Osteocyte (in vitro differentiated cells): ENCODE results near the gene TMEM25. TPM values are rescaled to one million over a fixed set of nuclear protein-coding genes. Genes with fewer than 3 reads are reported as not detected.

ENCODE experiments used
- DNase-seq: peaks from one replicate; pipeline ENCODE4 v3.0.0; 2021; ENCODE audit warnings: mixed read lengths; ENCODE audit not compliant: unreplicated experiment; ENCODE audit errors: extremely low spot score
- H3K27ac Mint-ChIP-seq: one replicate; pipeline ENCODE4 v1.8.0; 2021; ENCODE audit warnings: mild to moderate bottlenecking, mixed read lengths; ENCODE audit not compliant: unreplicated experiment
- H3K27me3 Mint-ChIP-seq: one replicate; pipeline ENCODE4 v1.8.0; 2021; ENCODE audit warnings: mixed read lengths; ENCODE audit not compliant: unreplicated experiment
- H3K36me3 Mint-ChIP-seq: one replicate; pipeline ENCODE4 v1.8.0; 2021; ENCODE audit warnings: mixed read lengths; ENCODE audit not compliant: unreplicated experiment
- H3K4me1 Mint-ChIP-seq: one replicate; pipeline ENCODE4 v1.8.0; 2021; ENCODE audit warnings: mixed read lengths; ENCODE audit not compliant: unreplicated experiment
- H3K4me3 Mint-ChIP-seq: one replicate; pipeline ENCODE4 v1.8.0; 2021; ENCODE audit warnings: mild to moderate bottlenecking, moderate library complexity, mixed read lengths; ENCODE audit not compliant: unreplicated experiment
- H3K9me3 Mint-ChIP-seq: one replicate; pipeline ENCODE4 v1.8.0; 2021; ENCODE audit warnings: mixed read lengths; ENCODE audit not compliant: unreplicated experiment
- total RNA-seq: library from RNA; stranded (reverse); gene quantifications from 2 replicates; pipeline ENCODE4 v1.2.1, GENCODE V29; 2021
- TF ChIP-seq, protein P1 (sequence below): fragments of 200-600 bp; sonication (generic); IDR thresholded peaks from 2 replicates; pipeline ENCODE4 v1.5.0; 2021; ENCODE audit warnings: antibody characterized with exemption, mild to moderate bottlenecking, moderate library complexity

The TMEM25 gene
- total RNA-seq, 1 donor from 2014 or later: 33.6 TPM

DNA sequence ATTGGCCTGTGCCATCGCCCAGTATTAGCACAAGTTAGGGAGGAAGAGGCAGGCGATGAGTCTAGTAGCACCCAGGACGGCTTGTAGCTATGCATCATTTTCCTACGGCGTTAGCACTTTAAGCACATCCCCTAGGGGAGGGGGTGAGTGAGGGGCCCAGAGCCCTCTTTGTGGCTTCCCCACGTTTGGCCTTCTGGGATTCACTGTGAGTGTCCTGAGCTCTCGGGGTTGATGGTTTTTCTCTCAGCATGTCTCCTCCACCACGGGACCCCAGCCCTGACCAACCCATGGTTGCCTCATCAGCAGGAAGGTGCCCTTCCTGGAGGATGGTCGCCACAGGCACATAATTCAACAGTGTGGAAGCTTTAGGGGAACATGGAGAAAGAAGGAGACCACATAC, 4.3 kb downstream of the TMEM25 start:
- H3K27me3 Mint-ChIP-seq: no peaks in the 10 kb centered on the region
- no peak overlapping the region for H3K27ac Mint-ChIP-seq
- TF ChIP-seq, protein P1, sequence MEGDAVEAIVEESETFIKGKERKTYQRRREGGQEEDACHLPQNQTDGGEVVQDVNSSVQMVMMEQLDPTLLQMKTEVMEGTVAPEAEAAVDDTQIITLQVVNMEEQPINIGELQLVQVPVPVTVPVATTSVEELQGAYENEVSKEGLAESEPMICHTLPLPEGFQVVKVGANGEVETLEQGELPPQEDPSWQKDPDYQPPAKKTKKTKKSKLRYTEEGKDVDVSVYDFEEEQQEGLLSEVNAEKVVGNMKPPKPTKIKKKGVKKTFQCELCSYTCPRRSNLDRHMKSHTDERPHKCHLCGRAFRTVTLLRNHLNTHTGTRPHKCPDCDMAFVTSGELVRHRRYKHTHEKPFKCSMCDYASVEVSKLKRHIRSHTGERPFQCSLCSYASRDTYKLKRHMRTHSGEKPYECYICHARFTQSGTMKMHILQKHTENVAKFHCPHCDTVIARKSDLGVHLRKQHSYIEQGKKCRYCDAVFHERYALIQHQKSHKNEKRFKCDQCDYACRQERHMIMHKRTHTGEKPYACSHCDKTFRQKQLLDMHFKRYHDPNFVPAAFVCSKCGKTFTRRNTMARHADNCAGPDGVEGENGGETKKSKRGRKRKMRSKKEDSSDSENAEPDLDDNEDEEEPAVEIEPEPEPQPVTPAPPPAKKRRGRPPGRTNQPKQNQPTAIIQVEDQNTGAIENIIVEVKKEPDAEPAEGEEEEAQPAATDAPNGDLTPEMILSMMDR: no peak
- H3K4me3 Mint-ChIP-seq: no peak overlapping the region
- H3K9me3 Mint-ChIP-seq: no peaks in the 10 kb centered on the region
- peaks cover 21% of the 10 kb centered on the region for H3K4me1 Mint-ChIP-seq
- H3K36me3 Mint-ChIP-seq: peaks cover 4% of the 10 kb centered on the region
- no peak for DNase-seq

- no peaks in the 10 kb centered on the region for H3K27me3 Mint-ChIP-seq
- H3K9me3 Mint-ChIP-seq: no peaks in the 10 kb centered on the region
- no peak for DNase-seq
- H3K27ac Mint-ChIP-seq: no peak overlapping the region
- peaks cover 17% of the 10 kb centered on the region for H3K4me1 Mint-ChIP-seq
- no peak overlapping the region for H3K4me3 Mint-ChIP-seq
- TF ChIP-seq, protein P1: no peak
- H3K36me3 Mint-ChIP-seq: peaks cover 10% of the 10 kb centered on the region
Observed at GRCh38 chr11:118536726-118537125, 5.7 kb downstream of the TMEM25 start.

- no peak for DNase-seq
- H3K27me3 Mint-ChIP-seq: no peaks in the 10 kb centered on the region
- no peak overlapping the region for H3K27ac Mint-ChIP-seq
- TF ChIP-seq, protein P1: no peak
- peaks cover 10% of the 10 kb centered on the region for H3K36me3 Mint-ChIP-seq
- H3K4me3 Mint-ChIP-seq: no peak overlapping the region
- no peaks in the 10 kb centered on the region for H3K9me3 Mint-ChIP-seq
- peaks cover 13% of the 10 kb centered on the region for H3K4me1 Mint-ChIP-seq
Observed at GRCh38 chr11:118537409-118537980, 6.5 kb downstream of the TMEM25 start.

GRCh38 chr11:118544010-118544646, 13.1 kb downstream of the TMEM25 start:
- TF ChIP-seq, protein P1: no peak
- H3K27me3 Mint-ChIP-seq: no peaks in the 10 kb centered on the region

DNA sequence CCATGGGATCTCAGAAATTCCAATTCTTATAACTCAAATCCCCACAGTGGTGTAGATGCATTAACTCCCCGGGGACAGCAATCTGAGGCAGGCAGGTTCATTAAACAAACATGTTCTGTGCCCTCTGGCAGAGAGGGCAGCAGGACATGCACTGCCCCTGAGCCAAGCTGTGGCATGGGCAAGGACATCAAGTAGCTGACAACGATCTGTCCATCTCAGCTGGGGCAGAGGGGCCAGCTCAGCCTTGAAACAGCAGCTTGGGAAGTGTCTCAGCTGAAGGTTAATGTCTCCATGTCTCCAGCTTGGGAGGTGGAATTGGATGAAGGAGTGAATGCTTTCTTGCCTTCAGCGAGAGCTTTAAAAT, 13.6 kb downstream of the TMEM25 start:
- TF ChIP-seq, protein P1: no peak
- H3K36me3 Mint-ChIP-seq: peaks cover 24% of the 10 kb centered on the region
- no peak for DNase-seq
- H3K9me3 Mint-ChIP-seq: no peaks in the 10 kb centered on the region
- H3K4me3 Mint-ChIP-seq: no peak overlapping the region
- peak overlapping the region; percentile 38 for H3K27ac Mint-ChIP-seq
- peaks cover 11% of the 10 kb centered on the region for H3K4me1 Mint-ChIP-seq
- no peaks in the 10 kb centered on the region for H3K27me3 Mint-ChIP-seq

More at GRCh38 chr11:118544010-118544646, 13.1 kb downstream of the TMEM25 start:
- Mint-ChIP-seq H3K9me3 (no peaks in the 10 kb centered on the region), H3K4me1 (peaks cover 15% of the 10 kb centered on the region), H3K4me3 (no peak overlapping the region), H3K27ac (no peak overlapping the region), H3K36me3 (peaks cover 24% of the 10 kb centered on the region)
- DNase-seq: no peak
